ENCODE results near the gene TRIM14.

GRCh38 chr9:98078895-98079294 is 40.1 kb downstream of the TRIM14 start:
- TF ChIP-seq CTCF (IDR thresholded peaks at IDR 0.05): no peak
- TF ChIP-seq POLR2A (IDR thresholded peaks at IDR 0.05): no peak
